Type B pancreatic cell (in vitro differentiated cells): ENCODE measurements around the gene ANKRD13B. TPM values are rescaled to one million over a fixed set of nuclear protein-coding genes. Genes with fewer than 3 reads are reported as not detected.

Experiments used
- DNase-seq: peaks from one replicate; pipeline ENCODE4 v3.0.0; 2021; ENCODE audit warnings: mixed read lengths; ENCODE audit not compliant: unreplicated experiment; ENCODE audit errors: extremely low spot score
- H3K27ac Mint-ChIP-seq: 2 replicates; pipeline ENCODE4 v1.8.0; 2021; ENCODE audit warnings: mild to moderate bottlenecking, mixed read lengths
- H3K27me3 Mint-ChIP-seq: 2 replicates; pipeline ENCODE4 v1.8.0; 2021; ENCODE audit warnings: mixed read lengths
- H3K36me3 Mint-ChIP-seq: 2 replicates; pipeline ENCODE4 v1.8.0; 2021; ENCODE audit warnings: mixed read lengths
- H3K4me1 Mint-ChIP-seq: one replicate; pipeline ENCODE4 v1.8.0; 2021; ENCODE audit warnings: mixed read lengths; ENCODE audit not compliant: unreplicated experiment
- H3K4me3 Mint-ChIP-seq: 2 replicates; pipeline ENCODE4 v1.8.0; 2021; ENCODE audit warnings: mild to moderate bottlenecking, mixed read lengths
- H3K9me3 Mint-ChIP-seq: 2 replicates; pipeline ENCODE4 v1.8.0; 2021; ENCODE audit warnings: mixed read lengths
- total RNA-seq: library from RNA; stranded (reverse); gene quantifications from 2 replicates; pipeline ENCODE4 v1.2.1, GENCODE V29; 2021; ENCODE audit warnings: low replicate concordance
- TF ChIP-seq, protein P1 (sequence below): fragments of 200-600 bp; sonication (generic); conservative IDR thresholded peaks from 2 replicates; pipeline ENCODE4 v1.5.0; 2021; ENCODE audit warnings: antibody characterized with exemption, mild to moderate bottlenecking

ANKRD13B gene
- total RNA-seq, 1 donor from 2014 or later, result 50.5 TPM

DNA sequence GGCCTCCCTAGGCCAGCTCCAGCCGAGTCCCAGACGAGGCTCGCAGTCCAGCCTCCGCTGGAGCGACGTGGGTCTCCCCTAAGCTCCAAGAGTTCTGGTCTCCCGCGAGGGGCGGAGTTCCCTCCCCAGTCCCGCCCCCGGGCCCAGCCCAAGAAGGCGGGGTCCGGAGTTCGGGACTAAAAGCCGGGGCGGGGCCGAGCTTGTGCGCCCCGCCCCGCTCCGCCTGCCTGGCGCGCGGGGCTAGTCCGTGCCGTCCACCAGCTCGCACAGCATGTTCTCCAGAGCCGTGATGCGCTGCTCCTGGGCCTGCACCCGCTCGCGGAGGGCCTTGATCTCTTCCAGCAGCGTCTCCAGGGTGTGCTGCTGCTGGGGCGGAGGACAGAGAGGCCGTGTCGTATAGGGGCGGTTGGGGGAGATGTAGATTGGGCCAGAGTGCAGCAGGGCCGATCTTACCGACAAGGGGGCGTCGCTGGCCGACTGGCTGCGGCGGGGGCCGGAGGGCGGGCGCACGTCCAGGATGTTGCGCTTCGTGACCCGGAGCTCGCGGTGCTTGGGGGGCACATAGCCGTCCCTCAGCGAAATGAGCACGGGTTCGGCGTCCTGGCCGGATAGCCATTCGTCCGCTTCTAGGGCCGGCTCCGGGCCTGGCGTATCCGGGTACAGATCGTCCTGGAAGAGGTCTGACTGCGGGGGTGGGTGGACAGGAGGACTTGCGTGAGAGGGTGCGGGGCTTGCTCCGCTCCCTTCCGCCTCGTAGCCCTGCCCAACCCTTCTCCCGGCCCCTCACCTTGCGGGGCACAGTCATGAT is 22.8 kb downstream of the ANKRD13B start:
- H3K36me3 Mint-ChIP-seq, result peaks cover 3% of the 10 kb centered on the region
- H3K4me1 Mint-ChIP-seq, result no peaks in the 10 kb centered on the region
- H3K9me3 Mint-ChIP-seq, result no peaks in the 10 kb centered on the region
- peak overlapping the region; percentile 85 for H3K4me3 Mint-ChIP-seq
- DNase-seq, result peak; percentile 83
- H3K27ac Mint-ChIP-seq, result peak overlapping the region; percentile 76
- TF ChIP-seq, protein P1, sequence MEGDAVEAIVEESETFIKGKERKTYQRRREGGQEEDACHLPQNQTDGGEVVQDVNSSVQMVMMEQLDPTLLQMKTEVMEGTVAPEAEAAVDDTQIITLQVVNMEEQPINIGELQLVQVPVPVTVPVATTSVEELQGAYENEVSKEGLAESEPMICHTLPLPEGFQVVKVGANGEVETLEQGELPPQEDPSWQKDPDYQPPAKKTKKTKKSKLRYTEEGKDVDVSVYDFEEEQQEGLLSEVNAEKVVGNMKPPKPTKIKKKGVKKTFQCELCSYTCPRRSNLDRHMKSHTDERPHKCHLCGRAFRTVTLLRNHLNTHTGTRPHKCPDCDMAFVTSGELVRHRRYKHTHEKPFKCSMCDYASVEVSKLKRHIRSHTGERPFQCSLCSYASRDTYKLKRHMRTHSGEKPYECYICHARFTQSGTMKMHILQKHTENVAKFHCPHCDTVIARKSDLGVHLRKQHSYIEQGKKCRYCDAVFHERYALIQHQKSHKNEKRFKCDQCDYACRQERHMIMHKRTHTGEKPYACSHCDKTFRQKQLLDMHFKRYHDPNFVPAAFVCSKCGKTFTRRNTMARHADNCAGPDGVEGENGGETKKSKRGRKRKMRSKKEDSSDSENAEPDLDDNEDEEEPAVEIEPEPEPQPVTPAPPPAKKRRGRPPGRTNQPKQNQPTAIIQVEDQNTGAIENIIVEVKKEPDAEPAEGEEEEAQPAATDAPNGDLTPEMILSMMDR, result no peak
- peaks cover 52% of the 10 kb centered on the region for H3K27me3 Mint-ChIP-seq

- TF ChIP-seq, protein P1, result no peak
- Mint-ChIP-seq H3K4me1 (no peaks in the 10 kb centered on the region), H3K4me3 (peak overlapping the region; percentile 85), H3K9me3 (no peaks in the 10 kb centered on the region), H3K36me3 (no peaks in the 10 kb centered on the region), H3K27ac (no peak overlapping the region), H3K27me3 (peaks cover 57% of the 10 kb centered on the region)
- no peak for DNase-seq
Measured at GRCh38 chr17:29616300-29617048, 23.5 kb downstream of the ANKRD13B start.

GRCh38 chr17:29617125-29617480 is 24.2 kb downstream of the ANKRD13B start:
- peak; percentile 79 for DNase-seq
- H3K9me3 Mint-ChIP-seq, result no peaks in the 10 kb centered on the region
- TF ChIP-seq, protein P1, result peak; percentile 71
- no peaks in the 10 kb centered on the region for H3K4me1 Mint-ChIP-seq
- H3K4me3 Mint-ChIP-seq, result peak overlapping the region; percentile 60
- peaks cover 61% of the 10 kb centered on the region for H3K27me3 Mint-ChIP-seq
- H3K36me3 Mint-ChIP-seq, result no peaks in the 10 kb centered on the region
- no peak overlapping the region for H3K27ac Mint-ChIP-seq

- DNase-seq, result peak; percentile 79
- Mint-ChIP-seq H3K36me3 (no peaks in the 10 kb centered on the region), H3K4me3 (peak overlapping the region; percentile 60), H3K27ac (no peak overlapping the region), H3K27me3 (peaks cover 62% of the 10 kb centered on the region), H3K9me3 (no peaks in the 10 kb centered on the region), H3K4me1 (no peaks in the 10 kb centered on the region)
- TF ChIP-seq, protein P1, result peak; percentile 75
Measured at GRCh38 chr17:29617481-29618271, 24.7 kb downstream of the ANKRD13B start.

GRCh38 chr17:29618272-29619065 is 25.5 kb downstream of the ANKRD13B start:
- Mint-ChIP-seq H3K4me1 (peaks cover 6% of the 10 kb centered on the region), H3K4me3 (no peak overlapping the region), H3K27me3 (peaks cover 66% of the 10 kb centered on the region)

More at GRCh38 chr17:29618272-29619065, 25.5 kb downstream of the ANKRD13B start:
- no peak overlapping the region for H3K27ac Mint-ChIP-seq
- no peaks in the 10 kb centered on the region for H3K36me3 Mint-ChIP-seq
- no peak for DNase-seq
- no peaks in the 10 kb centered on the region for H3K9me3 Mint-ChIP-seq
- TF ChIP-seq, protein P1, result peak; percentile 13
